Mesendoderm (in vitro differentiated cells): ENCODE results near the gene C22orf31.

Experiments
- DNase-seq: peaks from one replicate; pipeline ENCODE4 v3.0.0; 2013
- H2AK5ac ChIP-seq: 2 replicates; pipeline ENCODE4 v1.6.1; 2013; ENCODE audit warnings: low read length, inconsistent platforms
- H2BK120ac ChIP-seq: 2 replicates; pipeline ENCODE4 v1.6.1; 2013; ENCODE audit warnings: low read depth, mild to moderate bottlenecking, low read length, moderate library complexity, mixed read lengths
- H2BK15ac ChIP-seq: replicated peaks from 2 replicates; pipeline ENCODE4 v1.6.1; 2013; ENCODE audit warnings: low read depth, mild to moderate bottlenecking, moderate library complexity
- H2BK5ac ChIP-seq: 2 replicates; pipeline ENCODE4 v1.6.1; 2013; ENCODE audit warnings: low read length, inconsistent platforms
- H3K18ac ChIP-seq: 2 replicates; pipeline ENCODE4 v1.6.1; 2013; ENCODE audit warnings: mild to moderate bottlenecking, low read length, mixed read lengths
- H3K23ac ChIP-seq: one replicate; pipeline ENCODE4 v1.6.1; 2013; ENCODE audit warnings: low read length
- H3K27ac ChIP-seq: 2 replicates; pipeline ENCODE4 v1.5.1; 2013; ENCODE audit warnings: low read depth, mild to moderate bottlenecking, inconsistent platforms, low read length, moderate library complexity
- H3K27me3 ChIP-seq: 2 replicates; pipeline ENCODE4 v1.6.1; 2013; ENCODE audit warnings: low read length, control low read depth, mild to moderate bottlenecking, inconsistent platforms; ENCODE audit not compliant: insufficient read depth, poor library complexity
- H3K36me3 ChIP-seq: 2 replicates; pipeline ENCODE4 v1.6.1; 2013; ENCODE audit warnings: low read length, inconsistent platforms; ENCODE audit not compliant: control insufficient read depth, insufficient read depth
- H3K4ac ChIP-seq: one replicate; pipeline ENCODE4 v1.6.1; 2013; ENCODE audit warnings: low read depth, mild to moderate bottlenecking, low read length, moderate library complexity
- H3K4me1 ChIP-seq: 2 replicates; pipeline ENCODE4 v1.6.1; 2013; ENCODE audit warnings: low read depth, low read length, inconsistent platforms; ENCODE audit not compliant: control insufficient read depth
- H3K4me2 ChIP-seq: 2 replicates; pipeline ENCODE4 v1.6.1; 2013; ENCODE audit warnings: low read length
- H3K4me3 ChIP-seq: 2 replicates; pipeline ENCODE4 v1.5.1; 2013; ENCODE audit warnings: mild to moderate bottlenecking, low read length
- H3K56ac ChIP-seq: one replicate; pipeline ENCODE4 v1.6.1; 2013; ENCODE audit warnings: low read length
- H3K79me1 ChIP-seq: 2 replicates; pipeline ENCODE4 v1.6.1; 2013; ENCODE audit warnings: low read length, inconsistent platforms
- H3K79me2 ChIP-seq: 2 replicates; pipeline ENCODE4 v1.6.1; 2013; ENCODE audit warnings: mild to moderate bottlenecking, low read length; ENCODE audit not compliant: control insufficient read depth, insufficient read depth
- H3K9ac ChIP-seq: 2 replicates; pipeline ENCODE4 v1.6.1; 2013; ENCODE audit warnings: low read length, inconsistent platforms
- H4K5ac ChIP-seq: one replicate; pipeline ENCODE4 v1.6.1; 2013; ENCODE audit warnings: low read length
- H4K8ac ChIP-seq: one replicate; pipeline ENCODE4 v1.6.1; 2013; ENCODE audit warnings: low read depth, mild to moderate bottlenecking, control low read depth, low read length, moderate library complexity
- WGBS: extraction: QIAGEN DNeasy Blood & Tissue Kit; methylation state at CpG from one replicate; pipeline ENCODE4 v1.1.7; 2013; ENCODE audit warnings: low lambda C conversion rate, missing lambda C conversion rate; ENCODE audit not compliant: insufficient coverage; ENCODE audit errors: extremely low coverage; 5-methylcytosine and 5-hydroxymethylcytosine counted together

The C22orf31 gene

DNA sequence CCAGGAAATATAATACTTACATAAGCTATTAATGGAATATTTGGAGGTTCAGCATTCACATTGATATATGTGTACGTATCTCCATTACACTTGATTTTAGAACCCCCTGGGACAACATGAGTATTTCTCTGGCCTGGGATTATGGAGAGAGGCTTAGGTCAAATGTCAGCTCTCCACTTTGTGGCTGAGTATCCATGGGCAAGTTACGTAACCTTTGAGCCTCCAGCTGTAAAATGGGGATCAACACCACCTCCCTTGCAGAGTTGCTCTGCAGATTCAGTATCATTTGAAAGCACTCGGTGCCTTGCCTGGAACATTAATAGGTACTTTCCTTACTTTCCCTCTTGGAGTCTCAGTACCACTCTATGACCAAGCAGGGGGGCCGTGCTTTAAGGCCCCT, 33.2 kb downstream of the C22orf31 start:
- no peak overlapping the region for H2BK15ac ChIP-seq
- DNase-seq, result no peak
- H2BK120ac ChIP-seq, result no peak overlapping the region
- H3K9ac ChIP-seq, result no peak overlapping the region
- H4K5ac ChIP-seq, result no peak overlapping the region
- WGBS, result no CpG with 5 or more reads among the region's 4 CpGs
- H3K27me3 ChIP-seq, result no peaks in the 10 kb centered on the region
- no peak overlapping the region for H2AK5ac ChIP-seq
- H4K8ac ChIP-seq, result no peak overlapping the region
- no peak overlapping the region for H3K27ac ChIP-seq
- H3K23ac ChIP-seq, result no peak overlapping the region
- no peak overlapping the region for H3K4me2 ChIP-seq
- H3K79me1 ChIP-seq, result peaks cover 6% of the 10 kb centered on the region
- peak overlapping the region; percentile 29 for H3K18ac ChIP-seq
- no peak overlapping the region for H3K4me3 ChIP-seq
- peak overlapping the region; percentile 22 for H3K4ac ChIP-seq
- no peak overlapping the region for H2BK5ac ChIP-seq
- H3K4me1 ChIP-seq, result peaks cover 24% of the 10 kb centered on the region
- peaks cover 2% of the 10 kb centered on the region for H3K79me2 ChIP-seq
- no peaks in the 10 kb centered on the region for H3K36me3 ChIP-seq
- no peak overlapping the region for H3K56ac ChIP-seq

DNA sequence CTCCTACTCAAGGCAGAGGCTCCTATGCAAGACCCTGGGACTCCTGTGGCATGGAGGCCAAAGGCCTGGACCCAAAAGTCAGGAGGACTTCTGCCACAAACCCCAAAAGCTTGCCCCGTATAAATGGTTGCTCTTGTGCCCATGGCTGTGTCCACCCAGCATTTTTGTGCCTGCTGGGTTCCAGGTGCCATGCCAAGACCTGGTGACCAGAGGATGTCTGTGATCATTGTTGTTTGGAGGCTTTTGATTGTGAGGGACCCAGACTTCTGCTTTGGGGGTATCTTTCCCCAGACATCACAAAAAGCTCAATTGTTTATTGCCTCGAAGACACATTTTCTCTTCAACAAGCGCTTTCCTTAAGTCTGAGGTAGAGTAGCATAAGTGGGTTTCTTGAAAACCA, 35.1 kb downstream of the C22orf31 start:
- Histone ChIP-seq H2AK5ac (no peak overlapping the region), H3K79me1 (peaks cover 10% of the 10 kb centered on the region), H2BK5ac (no peak overlapping the region), H4K5ac (no peak overlapping the region), H3K4ac (no peak overlapping the region), H3K9ac (no peak overlapping the region), H3K56ac (no peak overlapping the region), H3K27ac (no peak overlapping the region), H3K79me2 (no peaks in the 10 kb centered on the region), H3K4me3 (no peak overlapping the region), H3K36me3 (no peaks in the 10 kb centered on the region), H2BK15ac (no peak overlapping the region), H3K23ac (no peak overlapping the region), H2BK120ac (no peak overlapping the region), H3K18ac (no peak overlapping the region), H3K27me3 (no peaks in the 10 kb centered on the region), H3K4me2 (no peak overlapping the region), H4K8ac (no peak overlapping the region), H3K4me1 (peaks cover 19% of the 10 kb centered on the region)
- no peak for DNase-seq
- no CpG with 5 or more reads among the region's 3 CpGs for WGBS

DNA sequence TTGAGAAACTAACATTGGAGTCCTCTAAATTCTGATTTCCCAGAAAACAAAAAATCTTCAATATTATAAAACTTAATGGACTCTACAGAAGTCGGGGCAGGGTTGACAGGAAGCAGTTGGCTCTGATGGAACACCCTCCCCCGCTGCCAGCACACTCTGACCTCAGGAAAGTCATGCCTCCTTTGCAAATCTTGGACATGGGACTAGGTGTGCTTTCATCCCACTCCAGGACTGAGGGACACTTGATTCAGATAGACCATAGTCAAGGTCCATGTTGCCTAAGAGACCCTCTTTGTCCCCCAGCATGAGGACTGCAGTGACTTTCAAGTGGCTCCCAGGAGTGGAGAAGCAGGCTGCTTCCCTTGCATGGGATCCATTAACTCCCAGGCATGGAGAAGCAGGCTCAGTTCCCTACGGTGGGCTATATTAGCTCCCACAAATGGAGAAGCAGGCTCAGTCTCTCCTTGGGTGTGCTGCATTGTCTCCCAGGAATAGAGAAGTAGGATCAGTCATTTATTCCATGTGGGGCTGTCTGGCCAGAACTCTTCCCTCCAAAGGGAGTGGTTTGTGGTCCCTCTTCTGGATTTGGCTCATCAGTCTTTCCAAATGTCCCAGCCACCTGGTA, 38.3 kb downstream of the C22orf31 start:
- no peak for DNase-seq
- Histone ChIP-seq H3K27ac (no peak overlapping the region), H4K5ac (no peak overlapping the region), H3K9ac (no peak overlapping the region), H3K4me3 (no peak overlapping the region), H3K56ac (peak overlapping the region; percentile 40), H2BK15ac (no peak overlapping the region), H2AK5ac (no peak overlapping the region), H3K4me1 (peaks cover 3% of the 10 kb centered on the region), H3K4me2 (no peak overlapping the region), H3K18ac (no peak overlapping the region), H2BK120ac (no peak overlapping the region), H4K8ac (no peak overlapping the region), H3K36me3 (no peaks in the 10 kb centered on the region), H3K23ac (no peak overlapping the region), H3K27me3 (no peaks in the 10 kb centered on the region), H3K4ac (no peak overlapping the region), H2BK5ac (no peak overlapping the region), H3K79me2 (no peaks in the 10 kb centered on the region), H3K79me1 (peaks cover 11% of the 10 kb centered on the region)
- WGBS, result no CpG with 5 or more reads among the region's 3 CpGs

DNA sequence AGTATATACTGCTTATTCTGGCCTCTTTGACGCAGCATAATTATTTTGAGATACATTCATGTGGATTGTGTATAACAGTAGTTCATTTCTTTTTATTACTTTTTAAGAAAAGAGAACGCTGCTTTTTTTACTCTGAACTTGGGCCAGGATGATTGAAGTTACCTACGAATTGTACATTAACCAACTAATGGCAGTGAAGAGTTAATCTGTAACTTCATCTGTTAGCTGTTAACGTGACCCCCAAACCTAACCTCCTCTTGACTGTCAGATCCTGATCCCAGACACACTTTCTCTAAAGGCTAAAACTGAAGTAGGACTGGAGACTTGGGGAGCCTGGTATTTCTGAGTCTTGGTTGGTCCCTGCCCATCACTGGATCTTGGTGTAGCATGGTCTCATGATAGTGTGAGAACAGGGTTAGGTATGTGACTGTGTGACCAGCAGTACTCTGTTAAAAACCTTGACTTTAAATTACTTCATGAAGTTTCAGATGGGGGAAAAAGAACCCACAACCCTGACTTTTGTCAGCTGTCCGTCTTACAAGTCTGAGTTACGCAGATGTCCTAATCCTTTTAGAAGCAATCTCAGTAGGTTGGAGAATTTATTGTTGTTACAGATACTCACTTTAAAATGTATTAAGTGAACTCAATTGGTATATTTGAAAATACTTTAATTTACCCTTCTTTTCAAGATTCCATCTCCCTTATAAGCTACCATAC, 39.4 kb downstream of the C22orf31 start:
- Histone ChIP-seq H3K79me1 (peaks cover 16% of the 10 kb centered on the region), H2BK120ac (no peak overlapping the region), H2BK5ac (no peak overlapping the region), H3K4me3 (no peak overlapping the region), H3K4me2 (no peak overlapping the region), H3K4ac (no peak overlapping the region), H3K9ac (no peak overlapping the region), H2AK5ac (no peak overlapping the region), H3K27me3 (no peaks in the 10 kb centered on the region), H3K27ac (no peak overlapping the region), H4K8ac (no peak overlapping the region), H3K56ac (no peak overlapping the region), H3K4me1 (peaks cover 3% of the 10 kb centered on the region), H3K79me2 (no peaks in the 10 kb centered on the region), H3K18ac (no peak overlapping the region), H2BK15ac (no peak overlapping the region), H3K36me3 (no peaks in the 10 kb centered on the region), H4K5ac (no peak overlapping the region), H3K23ac (no peak overlapping the region)
- DNase-seq, result no peak
- no CpG with 5 or more reads among the region's 6 CpGs for WGBS

DNA sequence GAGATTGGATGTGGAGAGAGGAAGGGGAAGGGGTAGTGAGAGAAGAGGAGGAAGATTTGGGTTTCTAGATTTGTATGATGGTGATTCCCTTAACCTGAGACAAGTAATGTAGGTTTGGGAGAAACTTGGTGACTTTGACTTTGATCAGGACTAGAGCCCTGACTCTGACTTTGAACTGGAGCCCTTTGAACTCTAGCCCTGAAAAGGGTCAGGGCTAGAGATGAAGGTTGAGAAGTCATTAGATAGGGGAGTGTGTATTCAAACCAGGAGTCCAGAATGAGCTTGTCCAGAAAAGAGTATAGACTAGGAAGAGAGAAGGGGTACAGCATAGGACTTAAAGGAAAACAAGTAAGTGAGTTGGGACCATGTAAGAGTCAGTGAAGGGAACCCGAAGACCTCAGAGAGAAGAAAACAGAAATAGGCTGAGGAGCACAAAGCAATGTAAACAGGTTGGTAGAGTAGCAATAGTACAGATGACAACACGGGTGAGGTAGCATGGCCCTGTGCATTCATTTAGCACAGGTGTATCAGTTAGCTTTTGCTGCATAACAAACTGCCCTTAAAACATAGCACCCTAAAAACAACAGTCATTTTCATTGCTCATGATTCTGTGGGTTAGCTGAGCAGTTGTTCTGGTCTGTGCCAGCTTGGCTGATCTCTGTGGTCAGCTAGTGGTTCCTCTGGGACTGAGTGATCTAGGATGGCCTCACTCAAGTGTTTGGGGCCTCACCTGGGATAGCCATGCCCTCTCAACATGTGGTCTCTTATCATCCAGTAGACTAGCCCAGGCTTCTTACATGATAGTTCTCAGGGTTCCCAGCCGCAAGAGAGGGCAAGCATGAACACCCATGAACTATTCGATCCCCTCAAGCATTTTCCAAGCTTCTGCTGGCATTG, 43.1 kb downstream of the C22orf31 start:
- Histone ChIP-seq H3K79me1 (peaks cover 18% of the 10 kb centered on the region), H2AK5ac (no peak overlapping the region), H4K8ac (no peak overlapping the region), H3K23ac (no peak overlapping the region), H3K18ac (no peak overlapping the region), H2BK15ac (no peak overlapping the region), H3K79me2 (no peaks in the 10 kb centered on the region), H3K4ac (no peak overlapping the region), H3K27ac (no peak overlapping the region), H3K9ac (no peak overlapping the region), H2BK5ac (no peak overlapping the region), H2BK120ac (no peak overlapping the region), H3K4me2 (no peak overlapping the region), H3K56ac (no peak overlapping the region), H3K36me3 (no peaks in the 10 kb centered on the region), H3K4me1 (peaks cover 3% of the 10 kb centered on the region), H3K4me3 (no peak overlapping the region), H4K5ac (no peak overlapping the region), H3K27me3 (no peaks in the 10 kb centered on the region)
- DNase-seq, result no peak
- no CpG with 5 or more reads among the region's 4 CpGs for WGBS
